Measurements from ENCODE around the gene JPT1.

JPT1 gene

GRCh38 chr17:75090871-75091854, 63.1 kb downstream of the JPT1 start:
- DNase-seq (ENCODE audit: low read depth, low spot score): no peak
- H3K4me3 ChIP-seq (ENCODE audit: low read length): no peak overlapping the region

- DNase-seq (ENCODE audit: low read depth, low spot score): no peak
- H3K4me3 ChIP-seq (ENCODE audit: low read length): no peak overlapping the region
Measured at GRCh38 chr17:75088465-75089417, 65.6 kb downstream of the JPT1 start.

- no peak for DNase-seq (ENCODE audit: low read depth, low spot score)
- H3K4me3 ChIP-seq (ENCODE audit: low read length): no peak within 1 kb of the TSS; the same call in 1 of the 2 replicates
Measured at GRCh38 chr17:75087558-75088453, 66.5 kb downstream of the JPT1 start, which contains the start of gene SLC16A5. TSS of gene SLC16A5 (plus strand) at chr17:75087954. CDS start at chr17:75093637, 5,683 bp downstream.

- DNase-seq (ENCODE audit: low read depth, low spot score): no peak
Measured at GRCh38 chr17:75087182-75087557, 67.1 kb downstream of the JPT1 start.

GRCh38 chr17:75086496-75087181, 67.7 kb downstream of the JPT1 start:
- no peak for DNase-seq (ENCODE audit: low read depth, low spot score)
- H3K4me3 ChIP-seq (ENCODE audit: low read length): no peak overlapping the region

More at GRCh38 chr17:75087182-75087557, 67.1 kb downstream of the JPT1 start:
- no peak overlapping the region; the same call in 1 of the 2 replicates for H3K4me3 ChIP-seq (ENCODE audit: low read length)
